Measurements from ENCODE around the gene GIMAP8. TPM values are rescaled to one million over a fixed set of nuclear protein-coding genes. Genes with fewer than 3 reads are reported as not detected.

GIMAP8 gene
- total and polyA plus RNA-seq, 2 of the 8 experiments (the other 6 are each of a cell fraction or from before 2014, with no cell fraction given), result not detected

GRCh38 chr7:150468241-150468640 lies 17.8 kb downstream of the GIMAP8 start:
- no peak overlapping the region for H3K4me2 ChIP-seq (ENCODE audit: insufficient read depth in 1 of 2, low read depth in 2 of 2, low read length in 2 of 2)
- no peak overlapping the region for H4K91ac ChIP-seq (replicated peaks; ENCODE audit: insufficient read length, low read length)
- no peak overlapping the region for H4K5ac ChIP-seq (ENCODE audit: insufficient read length, low read depth, low read length)
- no peak overlapping the region for H2BK20ac ChIP-seq (ENCODE audit: low read length)
- no peak overlapping the region for H3K4ac ChIP-seq (replicated peaks; ENCODE audit: insufficient read length, low read depth, low read length)
- no peaks in the 10 kb centered on the region for H3K79me2 ChIP-seq (ENCODE audit: control insufficient read depth in 1 of 2, insufficient read depth in 2 of 2, low read length in 2 of 2)
- H3K9ac ChIP-seq (replicated peaks in 1 of 4; ENCODE audit: extremely low read depth in 1 of 4, low read depth in 3 of 4, low read length in 3 of 4), result no peak overlapping the region
- H3K4me3 ChIP-seq (ENCODE audit: extremely low read depth in 1 of 4, insufficient read depth in 2 of 4, low read depth in 3 of 4, low read length in 4 of 4), result no peak overlapping the region
- no peak overlapping the region for H3K18ac ChIP-seq (ENCODE audit: extremely low read depth, low read length)
- no peak overlapping the region for H3K56ac ChIP-seq (replicated peaks; ENCODE audit: insufficient read length, low read depth, low read length)
- H3K23me2 ChIP-seq (ENCODE audit: low read depth, low read length), result no peaks in the 10 kb centered on the region
- H3K36me3 ChIP-seq (ENCODE audit: control insufficient read depth in 2 of 4, insufficient read depth in 4 of 4, low read length in 3 of 4), result no peaks in the 10 kb centered on the region
- no peak overlapping the region for H3K23ac ChIP-seq (ENCODE audit: insufficient read length)
- FAIRE-seq, result no peak
- peaks cover 0 to 2% (median 0%) of the 10 kb centered on the region in 4 experiments; a peak in 1 of 7 replicates for H3K27me3 ChIP-seq (replicated peaks in 1 of 4; ENCODE audit: control insufficient read depth in 3 of 4, extremely low read depth in 1 of 4, insufficient read depth in 3 of 4, low read length in 3 of 4)
- no peak overlapping the region for H2BK12ac ChIP-seq (ENCODE audit: low read depth, low read length)
- H2AFZ ChIP-seq (ENCODE audit: low read length), result no peak overlapping the region
- no peak overlapping the region for H3K14ac ChIP-seq (ENCODE audit: insufficient read length)
- 98% methylated on average over 3 of the region's 3 CpGs; no CpG with 5 or more reads in 1 of the 2 experiments for WGBS, 2 experiments (ENCODE audit: extremely low coverage in 1 of 2, insufficient coverage in 1 of 2, insufficient read length in 1 of 2, insufficient replicate concordance in 2 of 2, low coverage in 1 of 2, low lambda C conversion rate in 2 of 2, missing lambda C conversion rate in 1 of 2)
- ChIA-PET CTCF (ENCODE audit: partially characterized antibody) (interaction anchor here (1.5 kb wide), 1 partner anchor 23 kb away, joined by 4 read pairs; no protein-coding TSS in a partner anchor), POLR2A (ENCODE audit: partially characterized antibody) (no interaction called here)
- DNase-seq (ENCODE audit: low read depth in 1 of 2, low spot score in 2 of 2), result no peak
- H4K20me1 ChIP-seq (replicated peaks in 1 of 2; ENCODE audit: control insufficient read depth in 1 of 2, insufficient read depth in 2 of 2, low read length in 2 of 2), result no peaks in the 10 kb centered on the region
- no peaks in the 10 kb centered on the region for H3K4me1 ChIP-seq (replicated peaks in 1 of 4; ENCODE audit: control insufficient read depth in 3 of 4, insufficient read depth in 4 of 4, low read length in 3 of 4)
- H2BK120ac ChIP-seq (replicated peaks; ENCODE audit: low read depth, low read length), result no peak overlapping the region
- no peak overlapping the region for H2BK5ac ChIP-seq (ENCODE audit: low read depth, low read length)
- H3K79me1 ChIP-seq (ENCODE audit: low read depth, low read length), result no peaks in the 10 kb centered on the region
- no peaks in the 10 kb centered on the region for H3K9me3 ChIP-seq (ENCODE audit: insufficient read depth in 2 of 2, low read depth in 1 of 2, low read length in 1 of 2)
- H2AK5ac ChIP-seq (ENCODE audit: low read depth, low read length), result no peak overlapping the region
- H2BK15ac ChIP-seq (ENCODE audit: low read length), result no peak overlapping the region
- no peak overlapping the region for H4K8ac ChIP-seq (ENCODE audit: extremely low read depth, insufficient read depth, low read length)
- no peak overlapping the region for H3K27ac ChIP-seq (ENCODE audit: low read depth, low read length)
- TF ChIP-seq GABPA (IDR thresholded peaks at IDR 0.05; ENCODE audit: borderline replicate concordance, insufficient read depth, low read length), result no peak
- no peak for TF ChIP-seq SRF (IDR thresholded peaks at IDR 0.05; ENCODE audit: low read depth, low read length)
- TF ChIP-seq ZNF274 (IDR thresholded peaks at IDR 0.05; ENCODE audit: borderline replicate concordance, extremely low read depth, low read length), result no peak
- TF ChIP-seq E2F6 (IDR thresholded peaks at IDR 0.05), result no peak
- TF ChIP-seq YY1 (IDR thresholded peaks at IDR 0.05; ENCODE audit: low read depth, low read length), result no peak
- TF ChIP-seq GTF2F1 (IDR thresholded peaks at IDR 0.05; ENCODE audit: borderline replicate concordance, low read depth, low read length), result no peak
- no peak for TF ChIP-seq SIN3A (conservative IDR thresholded peaks at IDR 0.05 in 1 of 2, IDR thresholded peaks at IDR 0.05 in 1 of 2; ENCODE audit: low read depth in 1 of 2, low read length in 2 of 2)
- no peak for TF ChIP-seq SP4 (IDR thresholded peaks at IDR 0.05; ENCODE audit: low read length)
- TF ChIP-seq SIX5 (IDR thresholded peaks at IDR 0.05; ENCODE audit: low read depth, low read length), result no peak
- no peak for TF ChIP-seq HDAC6 (IDR thresholded peaks at IDR 0.05; ENCODE audit: low read depth, low read length)
- TF ChIP-seq BRCA1 (IDR thresholded peaks at IDR 0.05; ENCODE audit: low read depth, low read length), result no peak
- no peak for TF ChIP-seq RAD21 (IDR thresholded peaks at IDR 0.05 in 1 of 2, conservative IDR thresholded peaks at IDR 0.05 in 1 of 2; ENCODE audit: low read depth in 2 of 2, low read length in 2 of 2)
- no peak for TF ChIP-seq USF2 (IDR thresholded peaks at IDR 0.05; ENCODE audit: low read length)

Measured in H1 (cell line).